ENCODE measurements around the gene DDX18. TPM values are rescaled to one million over a fixed set of nuclear protein-coding genes. Genes with fewer than 3 reads are reported as not detected.

Gene DDX18
- polyA plus RNA-seq, 1 donor (not counting 4 experiments of a cell fraction or from before 2014, with no cell fraction given): 73.4 TPM

GRCh38 chr2:117850461-117850860 is 36.0 kb downstream of the DDX18 start:
- Histone ChIP-seq H3K79me2 (ENCODE audit: control insufficient read depth, insufficient read depth, low read length) (no peaks in the 10 kb centered on the region), H3K36me3 (ENCODE audit: control insufficient read depth in 2 of 2, extremely low read depth in 1 of 2, insufficient read depth in 2 of 2, low read length in 2 of 2) (no peaks in the 10 kb centered on the region), H3K27me3 (ENCODE audit: control insufficient read depth, extremely low read depth, insufficient read depth, low read length) (peaks cover 19% of the 10 kb centered on the region), H3K27ac (ENCODE audit: control insufficient read depth, insufficient read depth, low read length) (no peak overlapping the region), H2AFZ (ENCODE audit: control insufficient read depth, low read length) (no peak overlapping the region), H3K4me3 (ENCODE audit: control insufficient read depth in 2 of 3, extremely low read depth in 1 of 3, insufficient read depth in 2 of 3, low read depth in 1 of 3, low read length in 3 of 3) (no peak overlapping the region), H3K9me1 (ENCODE audit: control insufficient read depth, extremely low read depth, insufficient read depth, low read length) (no peaks in the 10 kb centered on the region), H3K4me1 (ENCODE audit: control insufficient read depth, extremely low read depth, insufficient read depth, low read length) (no peaks in the 10 kb centered on the region), H3K9me3 (ENCODE audit: control insufficient read depth, low read depth, low read length) (no peaks in the 10 kb centered on the region), H3K9ac (ENCODE audit: control insufficient read depth, extremely low read depth, insufficient read depth, low read length) (no peak overlapping the region), H4K20me1 (ENCODE audit: control insufficient read depth, extremely low read depth, insufficient read depth, low read length) (no peaks in the 10 kb centered on the region), H3K4me2 (ENCODE audit: control insufficient read depth, extremely low read depth, insufficient read depth, low read depth, low read length) (no peak overlapping the region)
- FAIRE-seq: no peak
- DNase-seq (ENCODE audit: low read depth, low spot score): no peak
- dilution Hi-C loops (cut with MboI; ENCODE audit: extremely low pct_ligation_motif_present, low sequenced_read_pairs): no loop called here
- TF ChIP-seq EZH2 (IDR thresholded peaks at IDR 0.05; ENCODE audit: low read length): no peak
- no peak for TF ChIP-seq CTCF (optimal IDR thresholded peaks at IDR 0.05 in 1 of 3, IDR thresholded peaks at IDR 0.05 in 1 of 3, conservative IDR thresholded peaks at IDR 0.05 in 1 of 3; ENCODE audit: extremely low read depth in 1 of 3, insufficient read depth in 2 of 3, low read length in 3 of 3)

DNA sequence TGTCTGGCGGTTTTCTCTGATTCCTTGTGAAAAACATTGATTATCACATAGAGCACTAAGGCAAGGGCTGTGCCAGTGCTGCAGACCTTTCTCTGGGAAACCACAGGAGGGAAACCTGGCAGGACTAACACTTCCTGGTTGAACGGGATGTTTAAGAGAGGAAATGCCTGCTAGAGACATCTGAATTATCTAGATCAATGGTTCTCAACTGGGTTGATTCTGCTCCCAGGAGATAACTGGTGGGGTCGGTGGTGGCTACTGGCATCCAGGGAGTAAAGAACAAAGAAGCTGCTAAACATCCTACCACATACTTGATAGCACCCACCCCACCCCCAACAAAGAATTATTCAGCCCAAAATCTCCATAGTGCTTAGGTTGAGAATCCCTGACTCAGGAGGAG is 37.5 kb downstream of the DDX18 start:
- Histone ChIP-seq H3K27me3 (ENCODE audit: control insufficient read depth, extremely low read depth, insufficient read depth, low read length) (peaks cover 19% of the 10 kb centered on the region), H3K27ac (ENCODE audit: control insufficient read depth, insufficient read depth, low read length) (no peak overlapping the region), H3K79me2 (ENCODE audit: control insufficient read depth, insufficient read depth, low read length) (no peaks in the 10 kb centered on the region), H3K4me3 (ENCODE audit: control insufficient read depth in 2 of 3, extremely low read depth in 1 of 3, insufficient read depth in 2 of 3, low read depth in 1 of 3, low read length in 3 of 3) (no peak overlapping the region), H4K20me1 (ENCODE audit: control insufficient read depth, extremely low read depth, insufficient read depth, low read length) (no peaks in the 10 kb centered on the region), H3K9ac (ENCODE audit: control insufficient read depth, extremely low read depth, insufficient read depth, low read length) (no peak overlapping the region), H3K36me3 (ENCODE audit: control insufficient read depth in 2 of 2, extremely low read depth in 1 of 2, insufficient read depth in 2 of 2, low read length in 2 of 2) (no peaks in the 10 kb centered on the region), H3K9me1 (ENCODE audit: control insufficient read depth, extremely low read depth, insufficient read depth, low read length) (no peaks in the 10 kb centered on the region), H3K4me2 (ENCODE audit: control insufficient read depth, extremely low read depth, insufficient read depth, low read depth, low read length) (no peak overlapping the region), H3K9me3 (ENCODE audit: control insufficient read depth, low read depth, low read length) (no peaks in the 10 kb centered on the region), H2AFZ (ENCODE audit: control insufficient read depth, low read length) (no peak overlapping the region), H3K4me1 (ENCODE audit: control insufficient read depth, extremely low read depth, insufficient read depth, low read length) (no peaks in the 10 kb centered on the region)
- no peak for DNase-seq (ENCODE audit: low read depth, low spot score)
- dilution Hi-C loops (cut with MboI; ENCODE audit: extremely low pct_ligation_motif_present, low sequenced_read_pairs): no loop called here
- no peak for FAIRE-seq
- TF ChIP-seq CTCF (optimal IDR thresholded peaks at IDR 0.05 in 1 of 3, IDR thresholded peaks at IDR 0.05 in 1 of 3, conservative IDR thresholded peaks at IDR 0.05 in 1 of 3; ENCODE audit: extremely low read depth in 1 of 3, insufficient read depth in 2 of 3, low read length in 3 of 3) (no peak), EZH2 (IDR thresholded peaks at IDR 0.05; ENCODE audit: low read length) (no peak)

All from keratinocyte (primary cell).